Measurements from ENCODE around the gene CEP72. TPM values are rescaled to one million over a fixed set of nuclear protein-coding genes. Genes with fewer than 3 reads are reported as not detected.
A peak's percentile ranks its signal among the peaks of the same experiment; 100 is the strongest.

Gene CEP72
- total and polyA plus RNA-seq, 7 donors, result 0.36 to 7.1 (median 1.6) TPM

GRCh38 chr5:673831-674629, 61.9 kb downstream of the CEP72 start:
- Histone ChIP-seq H3K4me1 (peaks cover 0 to 68% (median 52%) of the 10 kb centered on the region in 4 donors), H3K36me3 (peaks cover 0 to 5% (median 2%) of the 10 kb centered on the region in 4 donors), H3K4me3 (no peak overlapping the region), H3K27ac (peak overlapping the region; percentile 31 to 75 (median 65)), H3K9me3 (no peaks in the 10 kb centered on the region), H3K27me3 (no peaks in the 10 kb centered on the region)
- WGBS, 2 donors, result 46 to 75% methylated on average over 27 of the region's 27 CpGs
- TF ChIP-seq POLR2AphosphoS5 (IDR thresholded peaks at IDR 0.05), result no peak
- TF ChIP-seq CTCF (IDR thresholded peaks at IDR 0.05), result peak in 1 of 4 experiments; percentile 11
- TF ChIP-seq POLR2A (IDR thresholded peaks at IDR 0.05), result no peak
- TF ChIP-seq EP300 (IDR thresholded peaks at IDR 0.05), result no peak
- intact Hi-C loops (cut with DNase I), result loop anchor here (2.0 to 5.0 kb wide), 2 partner anchors 108 to 219 kb away; partner anchors contain the start of genes BRD9, TRIP13 and ZDHHC11B
- peak; percentile 66 for DNase-seq

GRCh38 chr5:674630-675011, 62.5 kb downstream of the CEP72 start:
- TF ChIP-seq CTCF (IDR thresholded peaks at IDR 0.05) (no peak), EP300 (IDR thresholded peaks at IDR 0.05) (no peak), POLR2A (IDR thresholded peaks at IDR 0.05) (no peak), POLR2AphosphoS5 (IDR thresholded peaks at IDR 0.05) (no peak)
- H3K27me3 ChIP-seq, result no peaks in the 10 kb centered on the region
- H3K36me3 ChIP-seq, result peaks cover 0 to 5% (median 2%) of the 10 kb centered on the region in 4 donors
- 67 to 78% methylated on average over 7 of the region's 7 CpGs for WGBS, 2 donors
- peaks cover 0 to 62% (median 47%) of the 10 kb centered on the region in 4 donors for H3K4me1 ChIP-seq
- peak; percentile 57 for DNase-seq
- H3K27ac ChIP-seq, result peak overlapping the region in 3 of 4 donors; percentile 63 to 75 (median 67)
- no peaks in the 10 kb centered on the region for H3K9me3 ChIP-seq
- no peak overlapping the region for H3K4me3 ChIP-seq
- intact Hi-C loops (cut with DNase I), result loop anchor here (5.0 kb wide), 1 partner anchor 108 kb away; the partner anchor contains the start of gene ZDHHC11B

- intact Hi-C loops (cut with DNase I), result no loop called here
Observed at GRCh38 chr5:675111-675870, 63.2 kb downstream of the CEP72 start.

More at GRCh38 chr5:675111-675870, 63.2 kb downstream of the CEP72 start:
- Histone ChIP-seq H3K36me3 (peaks cover 0 to 5% (median 2%) of the 10 kb centered on the region in 4 donors), H3K27ac (no peak overlapping the region), H3K27me3 (no peaks in the 10 kb centered on the region), H3K9me3 (no peaks in the 10 kb centered on the region), H3K4me3 (no peak overlapping the region), H3K4me1 (peaks cover 0 to 56% (median 43%) of the 10 kb centered on the region in 4 donors)
- WGBS, 2 donors, result 82 to 84% methylated on average over 20 of the region's 20 CpGs
- TF ChIP-seq POLR2A (IDR thresholded peaks at IDR 0.05) (no peak), CTCF (IDR thresholded peaks at IDR 0.05) (no peak), POLR2AphosphoS5 (IDR thresholded peaks at IDR 0.05) (no peak), EP300 (IDR thresholded peaks at IDR 0.05) (no peak)
- peak; percentile 59 for DNase-seq
